ENCODE data around the gene PHACTR1. TPM values are rescaled to one million over a fixed set of nuclear protein-coding genes. Genes with fewer than 3 reads are reported as not detected.

PHACTR1 gene
- total RNA-seq, 6 experiments from 2014 or later = 0.20 to 3.5 (median 0.93) TPM

- Histone ChIP-seq H3K9me3 (no peaks in the 10 kb centered on the region), H3K36me3 (no peaks in the 10 kb centered on the region), H3K27me3 (no peaks in the 10 kb centered on the region), H3K4me3 (no peak overlapping the region), H3K4me1 (peaks cover 0 to 4% (median 0%) of the 10 kb centered on the region in 4 donors), H3K27ac (no peak overlapping the region)
- no peak for ATAC-seq
- WGBS (ENCODE audit: insufficient coverage, low coverage, low lambda C conversion rate, missing lambda C conversion rate) = 82% methylated on average over 2 of the region's 2 CpGs
- DNase-seq = no peak
- TF ChIP-seq CTCF (IDR thresholded peaks at IDR 0.05) (no peak), POLR2A (IDR thresholded peaks at IDR 0.05) (no peak)
- intact Hi-C loops (cut with DNase I) = no loop called here
Observed at GRCh38 chr6:13267142-13267651, 550.6 kb downstream of the PHACTR1 start.

- no peaks in the 10 kb centered on the region for H3K27me3 ChIP-seq
- no peak overlapping the region for H3K27ac ChIP-seq
- WGBS (ENCODE audit: insufficient coverage, low coverage, low lambda C conversion rate, missing lambda C conversion rate) = 44% methylated on average over 8 of the region's 8 CpGs
- ATAC-seq (peak in 2 of 4 donors; percentile 49 to 56), DNase-seq (no peak)
- intact Hi-C loops (cut with DNase I) = no loop called here
- TF ChIP-seq POLR2A (IDR thresholded peaks at IDR 0.05) (no peak), CTCF (IDR thresholded peaks at IDR 0.05) (no peak)
- H3K9me3 ChIP-seq = no peaks in the 10 kb centered on the region
- no peak overlapping the region for H3K4me3 ChIP-seq
- no peaks in the 10 kb centered on the region for H3K36me3 ChIP-seq
- H3K4me1 ChIP-seq = peaks cover 0 to 4% (median 0%) of the 10 kb centered on the region in 4 donors
Observed at GRCh38 chr6:13268913-13269518, 552.4 kb downstream of the PHACTR1 start.

- WGBS (ENCODE audit: insufficient coverage, low coverage, low lambda C conversion rate, missing lambda C conversion rate) = 78% methylated on average over 23 of the region's 24 CpGs
- Histone ChIP-seq H3K27ac (peak overlapping the region in 1 of 3 donors; percentile 54), H3K27me3 (no peaks in the 10 kb centered on the region), H3K4me1 (peaks cover 0 to 4% (median 0%) of the 10 kb centered on the region in 4 donors), H3K9me3 (no peaks in the 10 kb centered on the region), H3K36me3 (no peaks in the 10 kb centered on the region), H3K4me3 (no peak overlapping the region)
- TF ChIP-seq POLR2A (IDR thresholded peaks at IDR 0.05) = peak; percentile 15
- TF ChIP-seq CTCF (IDR thresholded peaks at IDR 0.05) = no peak
- peak in 2 of 3 donors; percentile 67 to 74 for DNase-seq
- intact Hi-C loops (cut with DNase I) = no loop called here
- peak; percentile 51 to 79 (median 70) for ATAC-seq
Observed at GRCh38 chr6:13272131-13273046, 555.8 kb downstream of the PHACTR1 start.

- H3K27me3 ChIP-seq = no peaks in the 10 kb centered on the region
- H3K9me3 ChIP-seq = no peaks in the 10 kb centered on the region
- peak overlapping the region in 1 of 3 donors; percentile 54 for H3K27ac ChIP-seq
- H3K36me3 ChIP-seq = no peaks in the 10 kb centered on the region
- intact Hi-C loops (cut with DNase I) = no loop called here
- DNase-seq (no peak), ATAC-seq (peak in 1 of 4 donors; percentile 22)
- H3K4me3 ChIP-seq = no peak overlapping the region
- peaks cover 0 to 4% (median 0%) of the 10 kb centered on the region in 4 donors for H3K4me1 ChIP-seq
- no peak for TF ChIP-seq POLR2A (IDR thresholded peaks at IDR 0.05)
- no peak for TF ChIP-seq CTCF (IDR thresholded peaks at IDR 0.05)
- WGBS (ENCODE audit: insufficient coverage, low coverage, low lambda C conversion rate, missing lambda C conversion rate) = 71% methylated on average over 10 of the region's 10 CpGs
Observed at GRCh38 chr6:13273202-13273930, 556.8 kb downstream of the PHACTR1 start.
